Right renal pelvis (tissue), 4 donors: ENCODE results near the gene RPS14. TPM values are rescaled to one million over a fixed set of nuclear protein-coding genes. Genes with fewer than 3 reads are reported as not detected.
"Not testable (repeated sequence)": the region's sequence is repeated elsewhere in the genome, so short reads cannot be mapped to it uniquely, and the experiment has no call there.

Source experiments
- DNase-seq, 4 donors: peaks; one replicate each; pipeline ENCODE4 v3.0.0-alpha.2; 2013; ENCODE audit warnings: low read depth in 4 of 4, low spot score in 3 of 4, missing footprints in 1 of 4
- polyA plus RNA-seq, 4 donors: library from polyadenylated mRNA; unstranded; fragments of 120-200 nt; gene quantifications; one replicate each; pipeline ENCODE4 v1.2.1, GENCODE V29; 2013; ENCODE audit not compliant: insufficient read length in 4 of 4

Gene RPS14
- polyA plus RNA-seq, 4 donors: 1,712 to 2,075 (median 1,946) TPM

GRCh38 chr5:150419630-150420270, 29.8 kb downstream of the RPS14 start:
- DNase-seq: no peak

GRCh38 chr5:150413902-150414790, 35.4 kb downstream of the RPS14 start:
- not testable (repeated sequence) for DNase-seq

GRCh38 chr5:150413176-150413901, 36.2 kb downstream of the RPS14 start:
- DNase-seq: no peak

GRCh38 chr5:150412319-150413175, 37.0 kb downstream of the RPS14 start, which contains the start of gene CD74:
Gene CD74 (minus strand): TSS chr5:150412910. CDS start chr5:150412749, 161 bp downstream.
- peak; percentile 53 to 68 (median 62) for DNase-seq

GRCh38 chr5:150411245-150411979, 38.1 kb downstream of the RPS14 start:
- DNase-seq: no peak

- DNase-seq: peak; percentile 57 to 75 (median 66)
These were observed 38.9 kb downstream of the RPS14 start for GRCh38 chr5:150410524-150411244.

- DNase-seq: peak; percentile 63 to 81 (median 74)
These were observed 39.7 kb downstream of the RPS14 start for GRCh38 chr5:150409638-150410523.

- no peak for DNase-seq
These were observed 41.2 kb downstream of the RPS14 start for GRCh38 chr5:150408231-150408943.

- no peak for DNase-seq
These were observed 42.3 kb downstream of the RPS14 start for GRCh38 chr5:150407096-150407720.

GRCh38 chr5:150406723-150407095, 42.8 kb downstream of the RPS14 start:
- DNase-seq: no peak

GRCh38 chr5:150406103-150406722, 43.3 kb downstream of the RPS14 start:
- no peak for DNase-seq

GRCh38 chr5:150404941-150405816, 44.4 kb downstream of the RPS14 start:
- DNase-seq: no peak

- DNase-seq: no peak
These were observed 45.0 kb downstream of the RPS14 start for GRCh38 chr5:150404535-150404934.

- DNase-seq: no peak
These were observed 45.4 kb downstream of the RPS14 start for GRCh38 chr5:150404121-150404520.

GRCh38 chr5:150402901-150403342, 46.6 kb downstream of the RPS14 start:
- no peak for DNase-seq
